ENCODE results near the gene NT5C3B.

The NT5C3B gene

GRCh38 chr17:41806685-41807445 is 29.2 kb downstream of the NT5C3B start:
- no peak for DNase-seq

- no peak for DNase-seq
Measured at GRCh38 chr17:41803049-41804020, 32.7 kb downstream of the NT5C3B start.

GRCh38 chr17:41801374-41802271 is 34.4 kb downstream of the NT5C3B start:
- DNase-seq = peak; percentile 22 to 80 (median 62)

- DNase-seq = no peak
Measured at GRCh38 chr17:41800601-41801373, 35.2 kb downstream of the NT5C3B start.

GRCh38 chr17:41799366-41799765 is 36.7 kb downstream of the NT5C3B start:
- DNase-seq = no peak

- no peak for DNase-seq
Measured at GRCh38 chr17:41797377-41797776, 38.7 kb downstream of the NT5C3B start.

GRCh38 chr17:41796121-41796895 is 39.7 kb downstream of the NT5C3B start:
- DNase-seq = no peak

GRCh38 chr17:41794540-41794975 is 41.5 kb downstream of the NT5C3B start:
- DNase-seq = no peak

- DNase-seq = no peak
Measured at GRCh38 chr17:41793784-41794539, 42.1 kb downstream of the NT5C3B start.

GRCh38 chr17:41792845-41793783 is 42.9 kb downstream of the NT5C3B start:
- no peak for DNase-seq

GRCh38 chr17:41787021-41787418 is 49.0 kb downstream of the NT5C3B start:
- DNase-seq = no peak

- peak; percentile 84 to 90 (median 86) for DNase-seq
Measured at GRCh38 chr17:41786227-41787020, 49.6 kb downstream of the NT5C3B start, which contains the start of gene JUP. TSS of gene JUP (minus strand) at chr17:41786711. CDS start at chr17:41771854, 14,857 bp downstream.

GRCh38 chr17:41785859-41786226 is 50.2 kb downstream of the NT5C3B start:
- peak in 1 of 6 experiments; percentile 16 for DNase-seq

GRCh38 chr17:41785091-41785858 is 50.8 kb downstream of the NT5C3B start:
- no peak for DNase-seq

GRCh38 chr17:41784207-41784744 is 51.8 kb downstream of the NT5C3B start:
- DNase-seq = no peak

- DNase-seq = no peak
Measured at GRCh38 chr17:41782142-41782541, 53.9 kb downstream of the NT5C3B start.
